H9 (cell line): ENCODE data around the gene ANKRD7. TPM values are rescaled to one million over a fixed set of nuclear protein-coding genes. Genes with fewer than 3 reads are reported as not detected.

ENCODE experiments used
- DNase-seq: peaks from one replicate; pipeline ENCODE4 v3.0.0-alpha.2; 2017
- H2AFZ ChIP-seq: one replicate; pipeline ENCODE4 v1.6.1; 2013; ENCODE audit warnings: mild to moderate bottlenecking, low read length, control low read depth, moderate library complexity
- H2AK5ac ChIP-seq: 2 replicates; pipeline ENCODE4 v1.6.1; 2013; ENCODE audit warnings: low read length, control low read depth, mixed read lengths; ENCODE audit not compliant: insufficient read length
- H2BK120ac ChIP-seq: one replicate; pipeline ENCODE4 v1.6.1; 2013; ENCODE audit warnings: low read depth, mild to moderate bottlenecking, low read length, control low read depth, inconsistent platforms; ENCODE audit not compliant: poor library complexity, severe bottlenecking
- H2BK12ac ChIP-seq: 2 replicates; pipeline ENCODE4 v1.6.1; 2013; ENCODE audit warnings: low read length, control low read depth, mixed read lengths, low read depth; ENCODE audit not compliant: insufficient read length
- H2BK15ac ChIP-seq: 2 replicates; pipeline ENCODE4 v1.6.1; 2013; ENCODE audit warnings: low read depth, low read length, control low read depth
- H2BK20ac ChIP-seq: one replicate; pipeline ENCODE4 v1.6.1; 2013; ENCODE audit warnings: low read depth, mild to moderate bottlenecking, low read length, control low read depth, inconsistent platforms; ENCODE audit not compliant: poor library complexity, severe bottlenecking
- H2BK5ac ChIP-seq: 2 replicates; pipeline ENCODE4 v1.6.1; 2013; ENCODE audit warnings: low read length, control low read depth, mixed read lengths; ENCODE audit not compliant: insufficient read length
- H3K14ac ChIP-seq: 2 replicates; pipeline ENCODE4 v1.6.1; 2013; ENCODE audit warnings: low read length, control low read depth; ENCODE audit not compliant: insufficient read depth
- H3K18ac ChIP-seq: 2 replicates; pipeline ENCODE4 v1.6.1; 2013; ENCODE audit warnings: low read depth, mild to moderate bottlenecking, mixed read lengths, low read length, control low read depth; ENCODE audit not compliant: insufficient read length
- H3K23ac ChIP-seq: 2 replicates; pipeline ENCODE4 v1.6.1; 2013; ENCODE audit warnings: low read length, control low read depth, mixed read lengths, low read depth; ENCODE audit not compliant: insufficient read length
- H3K23me2 ChIP-seq: 2 replicates; pipeline ENCODE4 v1.6.1; 2013; ENCODE audit warnings: low read depth, mild to moderate bottlenecking, mixed read lengths, low read length, control low read depth; ENCODE audit not compliant: insufficient read length, poor library complexity, severe bottlenecking
- H3K27ac ChIP-seq: 2 replicates; pipeline ENCODE4 v1.5.1; 2013; ENCODE audit warnings: low read length, control low read depth, mixed read lengths, low read depth; ENCODE audit not compliant: insufficient read length
- H3K27me3 ChIP-seq: 2 replicates; pipeline ENCODE4 v1.6.1; 2013; ENCODE audit warnings: low read length, control low read depth, inconsistent platforms; ENCODE audit not compliant: insufficient read depth
- H3K4ac ChIP-seq: 2 replicates; pipeline ENCODE4 v1.6.1; 2013; ENCODE audit warnings: low read depth, mild to moderate bottlenecking, control low read depth, inconsistent platforms, low read length, moderate library complexity
- H3K4me1 ChIP-seq: 2 replicates; pipeline ENCODE4 v1.6.1; 2013; ENCODE audit warnings: low read length, control low read depth, inconsistent platforms; ENCODE audit not compliant: insufficient read depth
- H3K4me2 ChIP-seq: 2 replicates; pipeline ENCODE4 v1.6.1; 2013; ENCODE audit warnings: low read length, control low read depth, mixed read lengths; ENCODE audit not compliant: insufficient read length, insufficient read depth
- H3K56ac ChIP-seq: 2 replicates; pipeline ENCODE4 v1.6.1; 2013; ENCODE audit warnings: low read depth, mild to moderate bottlenecking, mixed read lengths, low read length, control low read depth; ENCODE audit not compliant: insufficient read length
- H3K79me1 ChIP-seq: 2 replicates; pipeline ENCODE4 v1.6.1; 2013; ENCODE audit warnings: low read depth, mild to moderate bottlenecking, moderate library complexity, low read length, control low read depth, inconsistent platforms; ENCODE audit not compliant: insufficient read depth, poor library complexity, severe bottlenecking
- H3K79me2 ChIP-seq: 2 replicates; pipeline ENCODE4 v1.6.1; 2013; ENCODE audit warnings: low read length, control low read depth, inconsistent platforms; ENCODE audit not compliant: insufficient read depth
- H3K9ac ChIP-seq: 2 replicates; pipeline ENCODE4 v1.6.1; 2013; ENCODE audit warnings: low read length, control low read depth, mixed read lengths; ENCODE audit not compliant: insufficient read length; ENCODE audit errors: extremely low read depth
- H3K9me3 ChIP-seq: one replicate; pipeline ENCODE4 v1.6.1; 2013; ENCODE audit warnings: low read depth, low read length, inconsistent platforms; ENCODE audit not compliant: control insufficient read depth
- H3T11ph ChIP-seq: one replicate; pipeline ENCODE4 v1.6.1; 2013; ENCODE audit warnings: mild to moderate bottlenecking, low read length, control low read depth, inconsistent platforms
- H4K20me1 ChIP-seq: one replicate; pipeline ENCODE4 v1.6.1; 2013; ENCODE audit not compliant: control insufficient read depth, insufficient read length, insufficient read depth
- H4K5ac ChIP-seq: 2 replicates; pipeline ENCODE4 v1.6.1; 2013; ENCODE audit warnings: low read depth, mild to moderate bottlenecking, mixed read lengths, low read length, control low read depth; ENCODE audit not compliant: insufficient read length
- H4K8ac ChIP-seq: replicated peaks from 2 replicates; pipeline ENCODE4 v1.6.1; 2013; ENCODE audit warnings: low read length, control low read depth, mixed read lengths, low read depth; ENCODE audit not compliant: insufficient read length
- H4K91ac ChIP-seq: 2 replicates; pipeline ENCODE4 v1.6.1; 2013; ENCODE audit warnings: low read depth, mild to moderate bottlenecking, moderate library complexity, mixed read lengths, low read length, control low read depth; ENCODE audit not compliant: insufficient read length
- H3K27ac Mint-ChIP-seq, 3 experiments: 2 replicates in 2 of 3; 3 replicates in 1 of 3; pipeline ENCODE4 v1.8.0; 2020 to 2021; ENCODE audit warnings: mixed read lengths in 3 of 3, mild to moderate bottlenecking in 1 of 3, moderate library complexity in 1 of 3
- H3K27me3 Mint-ChIP-seq: 2 replicates; pipeline ENCODE4 v1.8.0; 2021; ENCODE audit warnings: low read depth, mild to moderate bottlenecking, moderate library complexity, mixed read lengths
- H3K36me3 Mint-ChIP-seq, 3 experiments: 2 replicates in 2 of 3; 3 replicates in 1 of 3; pipeline ENCODE4 v1.8.0; 2020 to 2021; ENCODE audit warnings: low read depth in 3 of 3, mixed read lengths in 3 of 3; ENCODE audit not compliant: insufficient read depth in 1 of 3
- H3K4me1 Mint-ChIP-seq, 2 experiments: 2 replicates each; pipeline ENCODE4 v1.8.0; 2020; ENCODE audit warnings: mixed read lengths in 2 of 2
- H3K4me3 Mint-ChIP-seq, 2 experiments: 2 replicates in 1 of 2; 3 replicates in 1 of 2; pipeline ENCODE4 v1.8.0; 2020 to 2021; ENCODE audit warnings: mild to moderate bottlenecking in 2 of 2, mixed read lengths in 2 of 2, moderate library complexity in 1 of 2
- H3K9me3 Mint-ChIP-seq, 2 experiments: 2 replicates in 1 of 2; 3 replicates in 1 of 2; pipeline ENCODE4 v1.8.0; 2020; ENCODE audit warnings: mild to moderate bottlenecking in 2 of 2, mixed read lengths in 2 of 2, moderate library complexity in 1 of 2
- CTCF ChIP-seq: fragments of 200-600 bp; sonication (generic); conservative IDR thresholded peaks from 3 replicates; pipeline ENCODE4 v1.8.0; 2021; ENCODE audit warnings: antibody characterized with exemption, mild to moderate bottlenecking
- WGBS: extraction: QIAGEN DNeasy Blood & Tissue Kit; methylation state at CpG from one replicate; pipeline ENCODE4 v1.1.7; 2013; ENCODE audit warnings: missing lambda C conversion rate, low lambda C conversion rate, mixed read lengths; ENCODE audit not compliant: insufficient read length; ENCODE audit errors: extremely low coverage; 5-methylcytosine and 5-hydroxymethylcytosine counted together
- total RNA-seq: library from RNA; stranded (reverse); gene quantifications from 2 replicates; pipeline ENCODE4 v1.2.1, GENCODE V29; 2021

The ANKRD7 gene
- total RNA-seq, 1 experiment from 2014 or later, result not detected

DNA sequence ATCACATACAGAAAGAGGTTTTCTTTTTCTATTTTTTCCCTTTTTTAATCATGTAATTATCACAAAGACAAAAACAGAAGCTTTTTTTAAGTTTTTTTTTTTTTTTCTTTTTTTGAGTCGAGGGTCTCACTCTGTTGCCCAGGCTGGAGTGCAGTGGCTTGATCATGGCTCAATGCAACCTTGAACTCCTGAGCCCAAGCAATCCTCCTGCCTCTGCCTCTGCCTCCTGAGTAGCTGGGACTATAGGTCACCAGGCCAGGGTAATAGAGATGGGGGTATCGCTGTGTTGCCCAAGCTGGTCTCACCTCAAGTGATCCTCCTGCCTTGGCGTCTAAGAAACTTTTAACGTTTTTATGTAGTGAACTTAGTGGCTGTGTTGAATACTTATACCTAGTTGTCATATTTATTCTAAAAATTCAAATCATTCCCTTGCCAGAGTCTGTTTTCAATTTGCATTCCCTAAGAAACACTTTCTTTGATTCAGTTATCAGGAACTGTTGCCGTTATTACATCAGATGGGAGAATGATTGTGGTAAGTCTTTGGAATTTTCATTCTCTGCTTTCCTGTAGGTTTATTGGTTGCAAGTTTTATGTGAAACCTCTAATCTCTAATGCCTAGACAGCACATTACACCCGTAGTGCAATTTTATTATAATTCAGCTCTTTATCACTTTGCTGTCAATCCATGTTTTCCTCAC lies 39.2 kb upstream of the ANKRD7 start:
- H3K4me2 ChIP-seq, result peak overlapping the region; percentile 77
- peaks cover 16 to 48% (median 43%) of the 10 kb centered on the region in 3 experiments for H3K36me3 Mint-ChIP-seq
- peak overlapping the region; percentile 61 to 84 (median 61); a peak in 4 of 7 replicates for H3K27ac Mint-ChIP-seq
- H2AK5ac ChIP-seq, result no peak overlapping the region
- H3K4me3 Mint-ChIP-seq, result peak overlapping the region; percentile 93 to 94
- H3K9me3 Mint-ChIP-seq, result no peaks in the 10 kb centered on the region; a peak in 2 of 5 replicates
- no peaks in the 10 kb centered on the region for H4K20me1 ChIP-seq
- H2BK15ac ChIP-seq, result no peak overlapping the region
- H3K23ac ChIP-seq, result no peak overlapping the region
- no peak for DNase-seq
- no peak overlapping the region for H2BK120ac ChIP-seq
- peak overlapping the region; percentile 98 for H3K9ac ChIP-seq
- H3T11ph ChIP-seq, result no peak overlapping the region
- H3K56ac ChIP-seq, result no peak overlapping the region
- no peaks in the 10 kb centered on the region for H3K79me1 ChIP-seq
- H3K4me1 Mint-ChIP-seq, result peaks cover 13 to 22% of the 10 kb centered on the region in 2 experiments
- H3K23me2 ChIP-seq, result peaks cover 6% of the 10 kb centered on the region
- H4K91ac ChIP-seq, result no peak overlapping the region
- TF ChIP-seq CTCF, result no peak
- peaks cover 2% of the 10 kb centered on the region; the same call in 1 of the 2 replicates for H3K27me3 Mint-ChIP-seq
- no peak overlapping the region for H3K27ac ChIP-seq
- H3K14ac ChIP-seq, result no peak overlapping the region
- H3K27me3 ChIP-seq, result no peaks in the 10 kb centered on the region
- H3K9me3 ChIP-seq, result no peaks in the 10 kb centered on the region
- H2AFZ ChIP-seq, result no peak overlapping the region
- no peaks in the 10 kb centered on the region for H3K4me1 ChIP-seq
- peaks cover 13% of the 10 kb centered on the region; the same call in 1 of the 2 replicates for H3K79me2 ChIP-seq
- H3K18ac ChIP-seq, result no peak overlapping the region
- H2BK20ac ChIP-seq, result no peak overlapping the region
- no peak overlapping the region for H2BK5ac ChIP-seq
- no peak overlapping the region for H2BK12ac ChIP-seq
- no peak overlapping the region for H4K8ac ChIP-seq
- no peak overlapping the region for H3K4ac ChIP-seq
- no peak overlapping the region for H4K5ac ChIP-seq
- no CpG with 5 or more reads among the region's 6 CpGs for WGBS
